Gastroesophageal sphincter (tissue), 3 donors: Measurements from ENCODE around the gene TRIM49D1.
"Not testable (repeated sequence)": the region's sequence is repeated elsewhere in the genome, so short reads cannot be mapped to it uniquely, and the experiment has no call there.

ENCODE experiments used
- CTCF ChIP-seq, 4 experiments: fragments of 200-600 bp in 2 of 4; fragments of 450-650 bp in 2 of 4; sonication (generic) in 1 of 4; IDR thresholded peaks; one replicate each; pipeline ENCODE4 v1.5.1; 2017 to 2019; ENCODE audit warnings: antibody characterized with exemption in 4 of 4, mild to moderate bottlenecking in 2 of 4, moderate library complexity in 2 of 4
- POLR2A ChIP-seq, 2 donors: fragments of 450-650 bp; IDR thresholded peaks; one replicate each; pipeline ENCODE4 v1.6.1; 2017; ENCODE audit warnings: antibody characterized with exemption in 2 of 2, mild to moderate bottlenecking in 2 of 2, moderate library complexity in 1 of 2

DNA sequence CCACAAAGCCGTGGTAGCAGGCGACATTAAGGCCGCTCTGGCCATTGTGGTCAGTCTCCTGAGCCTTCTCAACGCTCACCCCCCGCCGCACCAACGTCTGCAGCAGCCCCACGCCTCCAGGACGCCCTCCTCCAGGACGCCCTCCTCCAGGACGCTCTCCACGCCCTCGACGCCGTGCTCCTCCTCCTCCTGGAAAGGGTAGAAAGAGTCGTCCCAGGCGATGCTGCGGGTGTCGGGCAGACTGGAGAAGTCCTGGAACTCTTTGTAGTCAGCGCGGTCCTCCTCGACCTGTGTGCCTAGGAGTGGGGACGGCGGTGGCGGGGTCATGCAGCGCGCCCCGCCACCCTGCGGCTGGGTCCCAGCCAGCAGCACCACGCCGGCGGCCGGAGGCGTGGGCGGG lies 56.8 kb downstream of the TRIM49D1 start:
- not testable (repeated sequence) for TF ChIP-seq CTCF, POLR2A (IDR thresholded peaks at IDR 0.05)
